SK-N-SH treated with all-trans-retinoic acid at 6 μM for 48 hours (cell line): Measurements from ENCODE around the gene MRGPRD.

Experiments
- ESRRG ChIP-seq: fragments of 250-450 bp; sonication (Bioruptor Pico); IDR thresholded peaks from 2 replicates; pipeline ENCODE4 v1.6.1; 2021; ENCODE audit warnings: mild to moderate bottlenecking
- GLIS3 ChIP-seq: fragments of 250-450 bp; sonication (Bioruptor Pico); IDR thresholded peaks from 2 replicates; pipeline ENCODE4 v1.5.0; 2020; ENCODE audit warnings: mild to moderate bottlenecking, moderate library complexity
- ISL1 ChIP-seq: fragments of 250-450 bp; sonication (Bioruptor Pico); IDR thresholded peaks from 2 replicates; pipeline ENCODE4 v2.1.2; 2022; ENCODE audit warnings: mild to moderate bottlenecking, moderate library complexity
- PATZ1 ChIP-seq: fragments of 250-450 bp; sonication (Bioruptor Pico); IDR thresholded peaks from 2 replicates; pipeline ENCODE4 v1.8.0; 2020; ENCODE audit warnings: mild to moderate bottlenecking, moderate library complexity, borderline replicate concordance
- RARB ChIP-seq: fragments of 250-450 bp; sonication (Bioruptor Pico); IDR thresholded peaks from 2 replicates; pipeline ENCODE4 v1.8.0; 2021; ENCODE audit warnings: mild to moderate bottlenecking, moderate library complexity
- TOX ChIP-seq: fragments of 250-450 bp; sonication (Bioruptor Pico); IDR thresholded peaks from 2 replicates; pipeline ENCODE4 v1.8.0; 2021; ENCODE audit warnings: mild to moderate bottlenecking, moderate library complexity, borderline replicate concordance
- ZFP3 ChIP-seq: fragments of 250-450 bp; sonication (Bioruptor Pico); IDR thresholded peaks from 2 replicates; pipeline ENCODE4 v1.5.0; 2020; ENCODE audit warnings: mild to moderate bottlenecking, moderate library complexity
- ZFP30 ChIP-seq: fragments of 450-650 bp; formaldehyde crosslinking; IDR thresholded peaks from 2 replicates; pipeline ENCODE4 v1.5.0; 2022; ENCODE audit warnings: mild to moderate bottlenecking, moderate library complexity

- TF ChIP-seq ESRRG (no peak), PATZ1 (no peak), GLIS3 (no peak), ZFP3 (CRISPR knock-in tag) (no peak), TOX (no peak), RARB (CRISPR knock-in tag) (no peak), ISL1 (no peak), ZFP30 (CRISPR knock-in tag) (no peak)
These were observed 28.8 kb upstream of the MRGPRD start for GRCh38 chr11:69009441-69010211.
